Tibial nerve (tissue), 4 donors: Measurements from ENCODE around the gene SPANXD. TPM values are rescaled to one million over a fixed set of nuclear protein-coding genes. Genes with fewer than 3 reads are reported as not detected.
"Not testable (repeated sequence)": the region's sequence is repeated elsewhere in the genome, so short reads cannot be mapped to it uniquely, and the experiment has no call there.

Source experiments
- DNase-seq, 2 donors: peaks; one replicate each; pipeline ENCODE4 v3.0.0-alpha.2; 2019; ENCODE audit warnings: low spot score in 2 of 2
- H3K27ac ChIP-seq, 4 donors: fragments of 200-600 bp; sonication (generic) in 3 of 4; one replicate each; pipeline ENCODE4 v1.5.1; 2017 to 2019; ENCODE audit warnings: mild to moderate bottlenecking in 1 of 4
- H3K27me3 ChIP-seq, 2 donors: fragments of 200-600 bp; sonication (generic) in 1 of 2; one replicate each; pipeline versions ENCODE4 v1.5.1 to v1.6.0; 2017 to 2019
- H3K36me3 ChIP-seq, 3 donors: fragments of 200-600 bp; sonication (generic); one replicate each; pipeline ENCODE4 v1.5.1; 2018 to 2019
- H3K4me1 ChIP-seq, 4 donors: fragments of 200-600 bp; sonication (generic) in 3 of 4; one replicate each; pipeline ENCODE4 v1.5.1; 2017 to 2019
- H3K4me3 ChIP-seq, 4 donors: fragments of 200-600 bp; sonication (generic) in 3 of 4; one replicate each; pipeline ENCODE4 v1.5.1; 2017 to 2019; ENCODE audit warnings: mild to moderate bottlenecking in 1 of 4, moderate library complexity in 1 of 4
- H3K9me3 ChIP-seq, 4 donors: fragments of 200-600 bp; sonication (generic) in 3 of 4; one replicate each; pipeline ENCODE4 v1.5.1; 2017 to 2019
- CTCF ChIP-seq, 5 experiments: fragments of 200-600 bp in 3 of 5; fragments of 450-650 bp in 2 of 5; sonication (generic) in 3 of 5; IDR thresholded peaks; one replicate each; pipeline ENCODE4 v1.5.1; 2016 to 2019; ENCODE audit warnings: antibody characterized with exemption in 5 of 5, mild to moderate bottlenecking in 3 of 5, moderate library complexity in 2 of 5
- EP300 ChIP-seq, 2 donors: sonication (generic); formaldehyde crosslinking; IDR thresholded peaks; one replicate each; pipeline ENCODE4 v1.6.1; 2017; ENCODE audit warnings: antibody characterized with exemption in 2 of 2, mild to moderate bottlenecking in 1 of 2
- POLR2A ChIP-seq, 2 donors: fragments of 450-650 bp; IDR thresholded peaks; one replicate each; pipeline ENCODE4 v1.6.1; 2017; ENCODE audit warnings: antibody characterized with exemption in 2 of 2, mild to moderate bottlenecking in 2 of 2, moderate library complexity in 2 of 2
- WGBS, 2 donors: methylation state at CpG; one replicate each; pipeline ENCODE4 v1.1.5; 2018; 5-methylcytosine and 5-hydroxymethylcytosine counted together
- total RNA-seq, 4 donors: library from RNA; depleted of rRNA; stranded (reverse); fragments of >200 nt; gene quantifications; one replicate each; pipeline ENCODE4 v1.1.0, GENCODE V29; 2016

Gene SPANXD
- not detected for total RNA-seq

GRCh38 chrX:141698639-141699038 is at the start of gene SPANXD:
Gene SPANXD, minus strand, starts transcription at chrX:141698739. Its CDS starts 334 bp downstream, at chrX:141698405.
- H3K9me3 ChIP-seq, H3K36me3 ChIP-seq, H3K27ac ChIP-seq, H3K4me3 ChIP-seq, DNase-seq, H3K4me1 ChIP-seq, H3K27me3 ChIP-seq: not testable (repeated sequence)
- WGBS, 2 donors = 42 to 100% methylated on average over 1 to 2 of the region's 8 CpGs

GRCh38 chrX:141742666-141743065 is 44.1 kb upstream of the SPANXD start:
- TF ChIP-seq EP300 (IDR thresholded peaks at IDR 0.05) (no peak), POLR2A (IDR thresholded peaks at IDR 0.05) (no peak), CTCF (IDR thresholded peaks at IDR 0.05) (no peak)
- no peaks in the 10 kb centered on the region for H3K4me1 ChIP-seq
- no peaks in the 10 kb centered on the region for H3K36me3 ChIP-seq
- H3K4me3 ChIP-seq = no peak overlapping the region
- 67 to 78% methylated on average over 3 of the region's 3 CpGs for WGBS, 2 donors
- no peaks in the 10 kb centered on the region for H3K9me3 ChIP-seq
- no peak overlapping the region for H3K27ac ChIP-seq
- no peaks in the 10 kb centered on the region for H3K27me3 ChIP-seq
- DNase-seq = no peak

GRCh38 chrX:141736656-141737055 is 38.1 kb upstream of the SPANXD start:
- H3K4me3 ChIP-seq = no peak overlapping the region
- no peaks in the 10 kb centered on the region for H3K36me3 ChIP-seq
- DNase-seq = no peak
- no peaks in the 10 kb centered on the region for H3K9me3 ChIP-seq
- H3K4me1 ChIP-seq = no peaks in the 10 kb centered on the region
- H3K27ac ChIP-seq = no peak overlapping the region
- 71 to 75% methylated on average over 3 of the region's 3 CpGs for WGBS, 2 donors
- TF ChIP-seq POLR2A (IDR thresholded peaks at IDR 0.05) (no peak), EP300 (IDR thresholded peaks at IDR 0.05) (no peak), CTCF (IDR thresholded peaks at IDR 0.05) (no peak)
- no peaks in the 10 kb centered on the region for H3K27me3 ChIP-seq

GRCh38 chrX:141733371-141733770 is 34.8 kb upstream of the SPANXD start:
- Histone ChIP-seq H3K27ac (no peak overlapping the region), H3K4me1 (no peaks in the 10 kb centered on the region), H3K4me3 (no peak overlapping the region), H3K36me3 (no peaks in the 10 kb centered on the region), H3K27me3 (no peaks in the 10 kb centered on the region), H3K9me3 (no peaks in the 10 kb centered on the region)
- TF ChIP-seq CTCF (IDR thresholded peaks at IDR 0.05) (no peak), POLR2A (IDR thresholded peaks at IDR 0.05) (no peak), EP300 (IDR thresholded peaks at IDR 0.05) (no peak)
- 38 to 45% methylated on average over 2 of the region's 2 CpGs for WGBS, 2 donors
- DNase-seq = no peak

- no peak for DNase-seq
- Histone ChIP-seq H3K4me3 (no peak overlapping the region), H3K9me3 (no peaks in the 10 kb centered on the region), H3K27ac (no peak overlapping the region), H3K4me1 (no peaks in the 10 kb centered on the region), H3K27me3 (no peaks in the 10 kb centered on the region), H3K36me3 (no peaks in the 10 kb centered on the region)
- 76 to 84% methylated on average over 2 of the region's 2 CpGs for WGBS, 2 donors
- TF ChIP-seq CTCF (IDR thresholded peaks at IDR 0.05) = no peak
- no peak for TF ChIP-seq POLR2A (IDR thresholded peaks at IDR 0.05)
- no peak for TF ChIP-seq EP300 (IDR thresholded peaks at IDR 0.05)
Observed at GRCh38 chrX:141732031-141732430, 33.5 kb upstream of the SPANXD start.

- no peaks in the 10 kb centered on the region for H3K36me3 ChIP-seq
- no peaks in the 10 kb centered on the region for H3K27me3 ChIP-seq
- DNase-seq = no peak
- no peak overlapping the region for H3K4me3 ChIP-seq
- TF ChIP-seq EP300 (IDR thresholded peaks at IDR 0.05) (no peak), POLR2A (IDR thresholded peaks at IDR 0.05) (no peak), CTCF (IDR thresholded peaks at IDR 0.05) (no peak)
- H3K27ac ChIP-seq = no peak overlapping the region
- 47 to 64% methylated on average over 3 of the region's 3 CpGs for WGBS, 2 donors
- no peaks in the 10 kb centered on the region for H3K9me3 ChIP-seq
- H3K4me1 ChIP-seq = no peaks in the 10 kb centered on the region
Observed at GRCh38 chrX:141724186-141724585, 25.6 kb upstream of the SPANXD start.
